DOHH2 (cell line): ENCODE results near the gene CLEC7A.

Experiments
- H3F3A ChIP-seq: fragments of 200-600 bp; sonication (generic), shearing (Covaris generic); 2 replicates; pipeline ENCODE4 v1.6.0; 2016; ENCODE audit warnings: antibody characterized with exemption, mild to moderate bottlenecking; ENCODE audit not compliant: control insufficient read depth, insufficient read depth
- H3K27ac ChIP-seq: fragments of 200-600 bp; sonication (generic); 2 replicates; pipeline ENCODE4 v1.5.1; 2014; ENCODE audit warnings: low read depth, mild to moderate bottlenecking, low read length, moderate library complexity
- H3K27me3 ChIP-seq: fragments of 200-600 bp; sonication (generic); 2 replicates; pipeline ENCODE4 v1.6.1; 2014; ENCODE audit warnings: mild to moderate bottlenecking, low read length, mixed read lengths; ENCODE audit not compliant: control insufficient read depth
- H3K36me3 ChIP-seq: fragments of 200-600 bp; sonication (generic); 2 replicates; pipeline ENCODE4 v1.6.1; 2014; ENCODE audit warnings: mild to moderate bottlenecking, low read length, moderate library complexity, mixed read lengths; ENCODE audit not compliant: control insufficient read depth
- H3K4me1 ChIP-seq: fragments of 200-600 bp; sonication (generic); 2 replicates; pipeline ENCODE4 v1.6.1; 2014; ENCODE audit warnings: mild to moderate bottlenecking, low read length, mixed read lengths; ENCODE audit not compliant: control insufficient read depth
- H3K4me2 ChIP-seq: fragments of 200-600 bp; sonication (generic); 2 replicates; pipeline ENCODE4 v1.6.0; 2014; ENCODE audit warnings: mild to moderate bottlenecking, low read length, moderate library complexity
- H3K4me3 ChIP-seq: fragments of 200-600 bp; sonication (generic); 2 replicates; pipeline ENCODE4 v1.5.1; 2014; ENCODE audit warnings: mild to moderate bottlenecking, low read length, mixed read lengths
- H3K79me2 ChIP-seq: fragments of 200-600 bp; sonication (generic); 2 replicates; pipeline ENCODE4 v1.6.1; 2014; ENCODE audit warnings: mild to moderate bottlenecking, low read length, mixed read lengths; ENCODE audit not compliant: control insufficient read depth
- H3K9me2 ChIP-seq: fragments of 200-600 bp; sonication (generic); replicated peaks from 2 replicates; pipeline ENCODE4 v1.6.1; 2014; ENCODE audit warnings: mild to moderate bottlenecking, low read length, mixed read lengths; ENCODE audit not compliant: control insufficient read depth
- H3K9me3 ChIP-seq: fragments of 200-600 bp; sonication (generic); 2 replicates; pipeline ENCODE4 v1.6.1; 2014; ENCODE audit warnings: antibody characterized with exemption, low read length, mixed read lengths; ENCODE audit not compliant: control insufficient read depth, insufficient read depth
- H4K20me1 ChIP-seq: fragments of 200-600 bp; sonication (generic); 2 replicates; pipeline ENCODE4 v1.6.0; 2014; ENCODE audit warnings: low read depth, mild to moderate bottlenecking, antibody characterized with exemption, low read length, moderate library complexity; ENCODE audit not compliant: control insufficient read depth, insufficient read depth
- EZH2phosphoT487 ChIP-seq: fragments of 200-600 bp; sonication (generic); IDR thresholded peaks from 2 replicates; pipeline ENCODE4 v1.6.1; 2017; ENCODE audit warnings: borderline replicate concordance, mild to moderate bottlenecking, antibody characterized with exemption, low read length, moderate library complexity, mixed read lengths
- TF ChIP-seq, protein P1 (sequence below): fragments of 200-600 bp; sonication (generic); IDR thresholded peaks from one replicate; pipeline ENCODE4 v1.5.1; 2014; ENCODE audit warnings: antibody characterized with exemption, mild to moderate bottlenecking, low read depth, low read length; ENCODE audit not compliant: poor library complexity, severe bottlenecking

CLEC7A gene

DNA sequence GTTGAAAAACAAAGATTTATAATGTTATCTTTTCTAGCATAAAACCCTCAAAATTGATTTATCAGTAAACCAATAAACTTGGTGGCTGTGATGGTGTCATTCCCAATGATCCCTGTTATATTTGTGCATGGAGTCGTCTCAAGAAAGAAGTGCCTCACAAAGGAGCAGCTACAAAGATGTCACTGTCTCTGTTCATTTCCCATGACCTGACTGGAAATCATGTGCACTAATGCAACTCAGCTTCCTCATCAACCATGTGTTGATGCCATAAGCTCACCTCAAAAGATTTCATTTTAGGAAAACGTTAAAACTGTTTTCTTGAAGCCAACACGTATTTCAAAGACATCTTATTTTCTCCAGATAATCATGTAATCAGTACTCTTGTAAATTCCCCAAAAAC lies 60.0 kb downstream of the CLEC7A start:
- peaks cover 4% of the 10 kb centered on the region; the same call in 1 of the 2 replicates for H3K4me1 ChIP-seq
- H3K4me2 ChIP-seq: no peak overlapping the region
- no peaks in the 10 kb centered on the region for H3K36me3 ChIP-seq
- H3K27me3 ChIP-seq: peaks cover 13% of the 10 kb centered on the region
- H3K9me3 ChIP-seq: no peaks in the 10 kb centered on the region
- H3K79me2 ChIP-seq: no peaks in the 10 kb centered on the region
- H3K27ac ChIP-seq: no peak overlapping the region
- H4K20me1 ChIP-seq: no peaks in the 10 kb centered on the region
- no peak overlapping the region for H3K4me3 ChIP-seq
- TF ChIP-seq, protein P1, sequence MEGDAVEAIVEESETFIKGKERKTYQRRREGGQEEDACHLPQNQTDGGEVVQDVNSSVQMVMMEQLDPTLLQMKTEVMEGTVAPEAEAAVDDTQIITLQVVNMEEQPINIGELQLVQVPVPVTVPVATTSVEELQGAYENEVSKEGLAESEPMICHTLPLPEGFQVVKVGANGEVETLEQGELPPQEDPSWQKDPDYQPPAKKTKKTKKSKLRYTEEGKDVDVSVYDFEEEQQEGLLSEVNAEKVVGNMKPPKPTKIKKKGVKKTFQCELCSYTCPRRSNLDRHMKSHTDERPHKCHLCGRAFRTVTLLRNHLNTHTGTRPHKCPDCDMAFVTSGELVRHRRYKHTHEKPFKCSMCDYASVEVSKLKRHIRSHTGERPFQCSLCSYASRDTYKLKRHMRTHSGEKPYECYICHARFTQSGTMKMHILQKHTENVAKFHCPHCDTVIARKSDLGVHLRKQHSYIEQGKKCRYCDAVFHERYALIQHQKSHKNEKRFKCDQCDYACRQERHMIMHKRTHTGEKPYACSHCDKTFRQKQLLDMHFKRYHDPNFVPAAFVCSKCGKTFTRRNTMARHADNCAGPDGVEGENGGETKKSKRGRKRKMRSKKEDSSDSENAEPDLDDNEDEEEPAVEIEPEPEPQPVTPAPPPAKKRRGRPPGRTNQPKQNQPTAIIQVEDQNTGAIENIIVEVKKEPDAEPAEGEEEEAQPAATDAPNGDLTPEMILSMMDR: no peak
- no peak for TF ChIP-seq EZH2phosphoT487
- no peaks in the 10 kb centered on the region for H3F3A ChIP-seq
- no peaks in the 10 kb centered on the region for H3K9me2 ChIP-seq

DNA sequence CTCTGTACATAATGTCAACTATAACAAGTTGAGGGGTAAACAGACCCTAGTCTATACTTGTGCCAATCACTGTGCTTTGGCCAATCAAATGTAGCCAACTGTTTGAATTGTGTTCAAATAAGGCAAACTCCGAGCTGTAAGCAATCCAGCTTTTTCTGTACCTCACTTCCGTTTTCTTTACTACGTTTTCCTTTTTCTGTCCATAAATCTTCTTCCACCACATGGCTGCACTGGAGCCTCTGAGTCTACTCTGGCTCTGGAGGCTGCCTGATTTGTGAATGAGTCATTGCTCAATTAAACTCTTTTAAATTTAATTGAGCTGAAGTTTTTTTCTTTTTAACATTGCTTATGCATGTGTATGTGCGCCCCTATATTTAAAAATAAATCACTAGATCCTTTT lies 60.9 kb downstream of the CLEC7A start:
- H3K27me3 ChIP-seq: peaks cover 11% of the 10 kb centered on the region; the same call in 1 of the 2 replicates

DNA sequence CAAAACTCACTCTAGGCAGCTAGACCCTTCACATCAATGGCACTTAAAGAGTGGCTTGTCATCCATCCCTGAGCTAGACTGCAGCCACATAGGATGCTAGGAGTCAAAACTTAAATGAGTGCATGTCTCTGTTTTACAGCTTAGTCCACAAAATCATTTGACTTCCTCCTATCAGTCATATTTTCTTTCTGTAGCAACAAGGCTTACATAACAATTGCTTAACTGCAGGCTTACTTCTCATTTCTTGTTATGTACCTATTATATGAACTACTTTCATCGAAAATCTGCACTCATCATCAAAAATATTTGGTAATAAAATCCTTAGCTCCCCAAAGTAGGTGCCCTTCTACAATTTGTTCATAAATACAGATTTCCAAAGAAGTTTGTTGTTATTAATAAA lies 61.4 kb downstream of the CLEC7A start:
- H3F3A ChIP-seq: no peaks in the 10 kb centered on the region

More for the DNA sequence above, 60.9 kb downstream of the CLEC7A start:
- H4K20me1 ChIP-seq: no peaks in the 10 kb centered on the region
- TF ChIP-seq, protein P1: no peak
- no peak for TF ChIP-seq EZH2phosphoT487
- peaks cover 4% of the 10 kb centered on the region; the same call in 1 of the 2 replicates for H3K4me1 ChIP-seq
- H3K27ac ChIP-seq: no peak overlapping the region
- H3K36me3 ChIP-seq: no peaks in the 10 kb centered on the region
- no peak overlapping the region for H3K4me2 ChIP-seq
- H3K9me3 ChIP-seq: no peaks in the 10 kb centered on the region
- H3K79me2 ChIP-seq: no peaks in the 10 kb centered on the region
- H3K9me2 ChIP-seq: no peaks in the 10 kb centered on the region
- no peak overlapping the region for H3K4me3 ChIP-seq
- no peaks in the 10 kb centered on the region for H3F3A ChIP-seq

DNA sequence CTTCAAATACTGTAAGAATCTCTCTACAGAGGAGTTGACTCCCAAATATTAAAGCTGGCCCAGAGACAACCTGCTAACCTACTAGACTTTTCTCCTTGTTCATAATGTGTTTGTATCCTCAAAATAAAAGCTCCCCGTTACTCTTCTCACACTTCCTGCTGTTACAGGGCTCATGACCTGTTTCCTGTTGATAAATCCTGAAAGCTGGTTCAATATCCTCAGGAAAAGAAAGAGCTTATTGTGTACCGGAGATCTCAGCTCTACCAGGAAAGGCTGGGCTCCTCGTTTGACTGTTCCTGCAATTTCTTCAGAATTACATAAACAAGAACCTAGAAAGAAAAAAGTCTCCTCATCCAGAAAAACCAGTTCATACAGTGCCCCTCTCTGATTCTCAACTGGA lies 62.1 kb downstream of the CLEC7A start:
- Histone ChIP-seq H3K4me2 (no peak overlapping the region), H3F3A (no peaks in the 10 kb centered on the region), H4K20me1 (no peaks in the 10 kb centered on the region), H3K36me3 (no peaks in the 10 kb centered on the region), H3K27ac (no peak overlapping the region), H3K9me3 (no peaks in the 10 kb centered on the region), H3K4me3 (no peak overlapping the region), H3K9me2 (no peaks in the 10 kb centered on the region), H3K4me1 (peaks cover 4% of the 10 kb centered on the region; the same call in 1 of the 2 replicates), H3K27me3 (peaks cover 11% of the 10 kb centered on the region; the same call in 1 of the 2 replicates), H3K79me2 (no peaks in the 10 kb centered on the region)
- TF ChIP-seq, protein P1: no peak
- no peak for TF ChIP-seq EZH2phosphoT487

More for the DNA sequence above, 61.4 kb downstream of the CLEC7A start:
- Histone ChIP-seq H3K4me3 (no peak overlapping the region), H3K9me2 (no peaks in the 10 kb centered on the region), H3K36me3 (no peaks in the 10 kb centered on the region), H3K27ac (no peak overlapping the region), H3K4me2 (no peak overlapping the region), H3K4me1 (peaks cover 4% of the 10 kb centered on the region; the same call in 1 of the 2 replicates), H3K27me3 (peaks cover 11% of the 10 kb centered on the region; the same call in 1 of the 2 replicates), H3K9me3 (no peaks in the 10 kb centered on the region), H4K20me1 (no peaks in the 10 kb centered on the region), H3K79me2 (no peaks in the 10 kb centered on the region)
- TF ChIP-seq EZH2phosphoT487: no peak
